Activated naive CD8-positive, alpha-beta T cell treated with anti-CD3 and anti-CD28 coated beads, Interleukin-2, amount 50 U/mL, for 16 hours (primary cell): ENCODE results near the gene C14orf132.

Experiments used
- DNase-seq: peaks from one replicate; pipeline ENCODE4 v3.0.0-alpha.2; 2020; ENCODE audit warnings: low read depth, low spot score

Gene C14orf132

GRCh38 chr14:96082420-96083300, 43.5 kb downstream of the C14orf132 start:
- no peak for DNase-seq

- DNase-seq, result no peak
Measured at GRCh38 chr14:96083667-96084320, 44.6 kb downstream of the C14orf132 start.

- no peak for DNase-seq
Measured at GRCh38 chr14:96084796-96085195, 45.6 kb downstream of the C14orf132 start.

GRCh38 chr14:96085369-96085768, 46.2 kb downstream of the C14orf132 start:
- DNase-seq, result no peak

- no peak for DNase-seq
Measured at GRCh38 chr14:96086032-96086431, 46.9 kb downstream of the C14orf132 start.

- DNase-seq, result no peak
Measured at GRCh38 chr14:96086574-96087077, 47.5 kb downstream of the C14orf132 start.

GRCh38 chr14:96088074-96088473, 48.9 kb downstream of the C14orf132 start:
- DNase-seq, result no peak

GRCh38 chr14:96088481-96088880, 49.3 kb downstream of the C14orf132 start:
- no peak for DNase-seq

GRCh38 chr14:96088911-96089310, 49.7 kb downstream of the C14orf132 start:
- DNase-seq, result no peak

GRCh38 chr14:96089401-96089800, 50.2 kb downstream of the C14orf132 start:
- no peak for DNase-seq

- DNase-seq, result no peak
Measured at GRCh38 chr14:96090441-96091148, 51.4 kb downstream of the C14orf132 start.

- DNase-seq, result no peak
Measured at GRCh38 chr14:96091149-96091693, 52.1 kb downstream of the C14orf132 start.

GRCh38 chr14:96091941-96092411, 52.8 kb downstream of the C14orf132 start:
- DNase-seq, result no peak

GRCh38 chr14:96092936-96093335, 53.8 kb downstream of the C14orf132 start:
- DNase-seq, result no peak

GRCh38 chr14:96094211-96094610, 55.0 kb downstream of the C14orf132 start:
- DNase-seq, result no peak

- no peak for DNase-seq
Measured at GRCh38 chr14:96094656-96095055, 55.5 kb downstream of the C14orf132 start.

GRCh38 chr14:96095058-96095457, 55.9 kb downstream of the C14orf132 start:
- DNase-seq, result no peak

- DNase-seq, result no peak
Measured at GRCh38 chr14:96095581-96096476, 56.7 kb downstream of the C14orf132 start.

- no peak for DNase-seq
Measured at GRCh38 chr14:96096639-96097610, 57.8 kb downstream of the C14orf132 start.
